ENCODE data around the gene RIPOR2.

DNA sequence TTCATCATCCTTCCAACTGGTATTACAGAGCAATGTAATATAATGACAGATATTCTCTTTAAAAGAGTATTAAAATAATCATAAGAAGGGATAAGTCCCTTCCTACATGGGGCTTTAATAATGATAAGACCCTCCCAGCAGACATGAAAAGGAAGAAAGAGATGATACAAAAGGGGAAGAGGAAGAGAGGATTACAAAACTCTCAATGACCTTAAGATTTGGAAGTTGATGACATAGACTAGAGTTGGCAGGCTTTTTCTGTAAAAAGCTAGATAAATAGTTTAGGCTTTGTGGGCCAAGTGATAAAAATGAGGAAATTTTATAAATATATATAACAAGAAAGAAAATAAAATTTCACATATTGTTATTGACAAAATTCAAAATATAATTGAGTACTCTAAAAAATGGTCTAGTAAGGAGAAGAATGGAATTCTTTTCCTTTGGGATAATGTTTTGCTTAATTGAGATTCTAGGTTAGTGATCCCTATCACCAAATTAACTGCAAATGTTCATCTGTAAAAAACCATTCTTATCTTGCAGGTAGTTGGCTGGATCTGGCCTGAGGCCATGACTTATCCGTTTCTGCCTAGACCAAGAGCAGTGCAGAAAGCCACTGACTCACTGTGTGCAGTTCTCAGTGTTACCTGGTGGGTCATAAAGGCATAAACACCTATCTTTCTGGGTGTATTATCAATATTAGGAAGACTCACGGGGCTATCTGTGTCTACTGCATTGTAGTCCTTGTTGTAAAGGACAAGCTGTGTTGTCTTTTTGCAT is 11.0 kb downstream of the RIPOR2 start:
- TF ChIP-seq TCF12 (IDR thresholded peaks at IDR 0.05; ENCODE audit: low read depth, low read length) (no peak), CHD4 (IDR thresholded peaks at IDR 0.05) (no peak), KAT2A (conservative IDR thresholded peaks at IDR 0.05; ENCODE audit: control insufficient read depth, low read depth, low read length) (no peak), CBX3 (IDR thresholded peaks at IDR 0.05; ENCODE audit: borderline replicate concordance, low read depth) (no peak), SPI1 (IDR thresholded peaks at IDR 0.05; ENCODE audit: borderline replicate concordance, insufficient read depth, low read depth, low read length) (no peak)
- TF ChIP-seq, protein P1, sequence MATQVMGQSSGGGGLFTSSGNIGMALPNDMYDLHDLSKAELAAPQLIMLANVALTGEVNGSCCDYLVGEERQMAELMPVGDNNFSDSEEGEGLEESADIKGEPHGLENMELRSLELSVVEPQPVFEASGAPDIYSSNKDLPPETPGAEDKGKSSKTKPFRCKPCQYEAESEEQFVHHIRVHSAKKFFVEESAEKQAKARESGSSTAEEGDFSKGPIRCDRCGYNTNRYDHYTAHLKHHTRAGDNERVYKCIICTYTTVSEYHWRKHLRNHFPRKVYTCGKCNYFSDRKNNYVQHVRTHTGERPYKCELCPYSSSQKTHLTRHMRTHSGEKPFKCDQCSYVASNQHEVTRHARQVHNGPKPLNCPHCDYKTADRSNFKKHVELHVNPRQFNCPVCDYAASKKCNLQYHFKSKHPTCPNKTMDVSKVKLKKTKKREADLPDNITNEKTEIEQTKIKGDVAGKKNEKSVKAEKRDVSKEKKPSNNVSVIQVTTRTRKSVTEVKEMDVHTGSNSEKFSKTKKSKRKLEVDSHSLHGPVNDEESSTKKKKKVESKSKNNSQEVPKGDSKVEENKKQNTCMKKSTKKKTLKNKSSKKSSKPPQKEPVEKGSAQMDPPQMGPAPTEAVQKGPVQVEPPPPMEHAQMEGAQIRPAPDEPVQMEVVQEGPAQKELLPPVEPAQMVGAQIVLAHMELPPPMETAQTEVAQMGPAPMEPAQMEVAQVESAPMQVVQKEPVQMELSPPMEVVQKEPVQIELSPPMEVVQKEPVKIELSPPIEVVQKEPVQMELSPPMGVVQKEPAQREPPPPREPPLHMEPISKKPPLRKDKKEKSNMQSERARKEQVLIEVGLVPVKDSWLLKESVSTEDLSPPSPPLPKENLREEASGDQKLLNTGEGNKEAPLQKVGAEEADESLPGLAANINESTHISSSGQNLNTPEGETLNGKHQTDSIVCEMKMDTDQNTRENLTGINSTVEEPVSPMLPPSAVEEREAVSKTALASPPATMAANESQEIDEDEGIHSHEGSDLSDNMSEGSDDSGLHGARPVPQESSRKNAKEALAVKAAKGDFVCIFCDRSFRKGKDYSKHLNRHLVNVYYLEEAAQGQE (IDR thresholded peaks at IDR 0.05; ENCODE audit: low read depth, low read length), result no peak
- TF ChIP-seq, protein P2, sequence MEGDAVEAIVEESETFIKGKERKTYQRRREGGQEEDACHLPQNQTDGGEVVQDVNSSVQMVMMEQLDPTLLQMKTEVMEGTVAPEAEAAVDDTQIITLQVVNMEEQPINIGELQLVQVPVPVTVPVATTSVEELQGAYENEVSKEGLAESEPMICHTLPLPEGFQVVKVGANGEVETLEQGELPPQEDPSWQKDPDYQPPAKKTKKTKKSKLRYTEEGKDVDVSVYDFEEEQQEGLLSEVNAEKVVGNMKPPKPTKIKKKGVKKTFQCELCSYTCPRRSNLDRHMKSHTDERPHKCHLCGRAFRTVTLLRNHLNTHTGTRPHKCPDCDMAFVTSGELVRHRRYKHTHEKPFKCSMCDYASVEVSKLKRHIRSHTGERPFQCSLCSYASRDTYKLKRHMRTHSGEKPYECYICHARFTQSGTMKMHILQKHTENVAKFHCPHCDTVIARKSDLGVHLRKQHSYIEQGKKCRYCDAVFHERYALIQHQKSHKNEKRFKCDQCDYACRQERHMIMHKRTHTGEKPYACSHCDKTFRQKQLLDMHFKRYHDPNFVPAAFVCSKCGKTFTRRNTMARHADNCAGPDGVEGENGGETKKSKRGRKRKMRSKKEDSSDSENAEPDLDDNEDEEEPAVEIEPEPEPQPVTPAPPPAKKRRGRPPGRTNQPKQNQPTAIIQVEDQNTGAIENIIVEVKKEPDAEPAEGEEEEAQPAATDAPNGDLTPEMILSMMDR (IDR thresholded peaks at IDR 0.05 in 2 of 3, conservative IDR thresholded peaks at IDR 0.05 in 1 of 3; ENCODE audit: control insufficient read depth in 2 of 3, extremely low read depth in 1 of 3, insufficient read depth in 1 of 3, low read depth in 3 of 3, low read length in 3 of 3), result no peak
